Fibroblast of skin of abdomen (primary cell): ENCODE measurements around the gene IWS1.
"Not testable (repeated sequence)": the region's sequence is repeated elsewhere in the genome, so short reads cannot be mapped to it uniquely, and the experiment has no call there.

Source experiments
- DNase-seq: peaks from one replicate; pipeline ENCODE4 v3.0.0-alpha.2; 2013

The IWS1 gene

DNA sequence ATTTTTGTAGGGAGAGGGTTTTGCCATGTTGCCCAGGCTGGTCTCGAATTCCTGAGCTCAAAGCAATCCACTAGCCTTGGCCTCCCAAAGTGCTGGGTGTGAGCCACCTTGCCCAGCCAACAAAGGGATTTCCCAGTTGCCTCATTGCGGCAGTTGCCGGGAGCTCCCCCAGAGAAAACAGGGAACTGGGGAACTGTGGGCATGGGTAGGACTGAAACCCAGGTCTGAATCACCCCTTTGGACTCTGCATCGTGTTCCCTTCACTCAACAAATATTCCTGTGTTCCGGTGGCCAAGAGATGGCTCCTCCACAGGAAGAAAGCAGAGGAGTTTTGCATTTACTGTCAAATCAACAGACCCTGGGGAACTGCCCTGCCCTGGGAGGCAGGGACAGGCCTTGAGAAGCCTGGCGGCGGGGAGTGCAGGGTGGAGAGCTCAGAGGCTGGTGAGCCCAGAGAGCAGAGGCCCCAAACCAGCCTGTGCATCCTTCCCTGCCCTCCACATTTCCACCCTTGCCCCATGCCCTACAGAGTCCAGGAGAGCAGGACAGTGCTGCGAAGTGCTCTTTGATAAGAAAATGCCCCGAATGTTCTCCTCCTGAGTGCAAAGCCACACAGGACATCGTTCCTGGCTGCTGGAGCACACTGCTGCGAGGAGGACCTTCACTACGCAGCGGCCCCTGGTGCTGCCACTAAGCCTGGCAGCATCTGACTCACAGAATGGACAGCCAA, 34.1 kb upstream of the IWS1 start:
- no peak for DNase-seq

DNA sequence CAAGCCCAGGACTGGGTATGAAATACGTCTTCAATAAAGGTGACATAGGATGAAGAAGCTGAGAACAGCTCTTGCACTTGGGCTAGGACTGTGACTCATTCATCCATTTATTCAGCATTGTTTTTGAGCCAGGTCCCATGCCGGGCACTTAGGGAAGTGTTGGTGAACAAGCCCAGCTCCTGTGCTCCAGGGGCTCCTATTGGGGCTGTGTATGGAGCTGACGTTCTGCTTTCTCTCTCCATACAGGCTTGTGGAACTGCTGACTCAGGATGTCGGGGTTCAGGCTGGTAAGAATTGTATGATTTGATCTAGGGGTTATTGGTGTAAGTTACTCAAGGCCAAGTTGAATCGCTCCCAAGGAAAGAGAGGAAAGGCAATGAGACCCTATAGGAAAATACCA, 33.2 kb upstream of the IWS1 start:
- DNase-seq, result no peak

DNA sequence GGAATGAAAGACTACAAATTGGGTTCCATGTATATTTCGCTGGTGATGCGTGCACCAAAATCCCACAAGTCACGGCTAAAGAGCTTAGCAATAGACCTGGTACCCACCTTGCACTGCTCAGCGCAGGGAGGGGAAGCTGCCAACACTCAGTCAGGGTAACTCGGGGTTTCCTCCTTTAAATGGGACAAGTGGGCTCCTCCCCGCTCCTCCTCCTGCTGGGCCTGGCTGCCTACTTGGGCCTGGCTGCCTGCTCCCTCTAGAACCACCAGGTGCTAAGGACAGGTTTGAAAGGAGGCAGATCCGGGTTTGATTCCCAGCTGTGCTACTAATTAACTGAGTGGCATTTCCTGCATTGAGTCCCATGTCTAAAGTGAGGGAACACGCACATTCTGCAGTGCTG, 32.6 kb upstream of the IWS1 start:
- DNase-seq, result no peak

DNA sequence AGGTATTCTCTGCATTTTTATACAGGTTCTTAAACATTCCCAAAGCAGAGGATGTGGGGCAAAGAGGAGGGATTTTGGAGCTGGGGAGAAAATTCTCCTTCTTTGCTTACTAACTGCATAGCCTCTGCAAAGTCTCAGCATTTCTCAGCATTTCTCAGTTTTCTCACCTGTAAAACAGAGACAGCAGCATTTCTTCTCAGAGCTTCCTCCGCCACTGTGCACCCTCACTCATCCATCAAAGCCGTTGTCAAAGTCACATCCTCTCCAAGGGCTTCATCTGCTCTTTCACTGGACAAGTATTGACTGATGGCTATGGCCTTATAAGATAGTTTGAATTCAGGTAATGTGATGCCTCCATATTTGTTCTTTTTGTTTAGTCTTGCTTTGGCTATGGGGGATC, 26.6 kb upstream of the IWS1 start:
- no peak for DNase-seq

DNA sequence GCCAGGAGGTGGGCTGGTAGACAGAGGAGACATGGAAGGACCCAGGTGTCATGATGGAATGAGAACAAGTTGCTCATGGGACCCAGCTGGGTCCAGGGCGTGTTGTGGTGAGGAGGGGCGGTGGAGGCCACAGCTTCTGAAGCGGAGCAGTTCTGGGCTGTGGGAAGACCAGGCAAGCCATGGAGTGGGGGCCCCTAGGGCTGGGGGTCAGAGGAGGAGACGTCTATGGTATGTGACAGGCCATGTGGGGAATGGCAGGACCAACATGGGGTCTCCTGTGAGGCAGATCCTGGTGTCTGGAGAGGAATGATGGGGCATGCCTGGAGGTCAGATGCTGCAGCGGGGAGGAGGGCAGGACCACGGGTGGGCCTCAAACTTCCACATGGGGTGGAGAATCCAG, 26.0 kb upstream of the IWS1 start:
- no peak for DNase-seq

DNA sequence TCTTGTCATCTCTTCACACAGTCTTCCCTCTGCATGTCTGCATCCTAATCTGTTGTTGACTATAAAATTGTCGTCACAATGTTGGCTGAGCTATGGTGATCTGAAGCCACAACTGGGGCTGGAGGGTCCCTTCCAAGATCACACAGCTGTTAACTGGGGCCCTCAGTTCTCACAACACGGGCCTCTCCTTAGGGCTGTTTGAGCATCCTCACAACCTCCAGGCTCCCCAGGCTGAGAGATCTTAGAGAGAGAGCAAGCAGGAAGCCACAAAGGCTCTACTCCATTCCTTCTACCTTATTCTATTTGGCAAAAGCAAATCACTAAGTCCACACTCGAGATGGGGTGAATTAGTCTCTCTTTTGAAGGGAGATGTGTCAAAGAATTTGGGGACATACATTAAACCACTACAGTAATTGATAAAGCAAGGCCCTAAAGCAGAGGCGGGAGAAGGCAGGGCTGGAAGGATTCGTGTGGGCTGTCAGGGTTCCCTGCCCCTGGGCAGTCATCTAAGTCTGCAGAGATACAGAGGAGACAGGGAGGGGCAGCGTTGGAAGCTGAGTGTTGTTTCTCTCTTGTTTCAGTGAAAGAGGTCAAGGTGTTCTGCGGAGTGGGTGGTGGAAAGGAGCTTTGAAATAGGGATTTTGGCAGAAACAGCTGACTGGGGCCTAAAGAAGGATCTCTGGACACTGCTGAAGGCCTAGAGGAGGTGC, 25.1 kb upstream of the IWS1 start:
- DNase-seq, result no peak

DNA sequence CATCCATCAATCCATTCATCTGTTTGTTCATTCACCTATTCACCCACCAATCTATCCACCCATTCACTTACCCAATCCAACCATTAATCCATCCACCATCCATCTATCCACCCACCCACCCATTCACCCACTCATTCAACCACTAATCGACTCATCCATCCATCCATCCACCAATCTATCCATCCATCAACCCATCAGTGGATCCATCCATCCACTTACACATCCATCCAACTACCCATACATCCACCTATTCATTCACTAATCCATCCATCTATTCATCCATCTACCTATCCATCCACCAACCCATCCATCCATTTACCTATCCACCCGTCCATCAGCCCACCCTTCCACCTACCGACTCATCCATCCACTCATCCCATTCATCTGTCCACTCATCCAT, 20.5 kb upstream of the IWS1 start:
- DNase-seq, result no peak

DNA sequence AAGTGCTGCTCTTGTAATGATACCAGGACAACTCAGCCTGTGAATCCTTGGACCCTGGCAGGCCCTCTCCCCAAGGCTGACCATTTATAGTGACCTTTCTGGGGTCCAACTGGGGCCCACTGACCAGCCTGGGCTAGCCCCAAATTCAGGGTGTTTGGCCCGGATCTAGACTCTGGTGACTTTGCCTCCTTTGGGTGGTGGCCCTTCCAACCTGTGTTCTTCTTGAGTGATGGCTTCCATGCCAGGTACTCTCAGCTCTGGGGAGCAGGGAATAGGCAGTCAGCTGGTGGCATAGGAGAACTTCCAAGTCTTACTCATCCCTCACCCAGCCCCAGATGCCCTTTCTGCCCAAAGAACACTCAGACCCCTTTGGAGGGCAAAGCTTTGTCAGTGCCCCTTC, 19.5 kb upstream of the IWS1 start:
- DNase-seq, result no peak

DNA sequence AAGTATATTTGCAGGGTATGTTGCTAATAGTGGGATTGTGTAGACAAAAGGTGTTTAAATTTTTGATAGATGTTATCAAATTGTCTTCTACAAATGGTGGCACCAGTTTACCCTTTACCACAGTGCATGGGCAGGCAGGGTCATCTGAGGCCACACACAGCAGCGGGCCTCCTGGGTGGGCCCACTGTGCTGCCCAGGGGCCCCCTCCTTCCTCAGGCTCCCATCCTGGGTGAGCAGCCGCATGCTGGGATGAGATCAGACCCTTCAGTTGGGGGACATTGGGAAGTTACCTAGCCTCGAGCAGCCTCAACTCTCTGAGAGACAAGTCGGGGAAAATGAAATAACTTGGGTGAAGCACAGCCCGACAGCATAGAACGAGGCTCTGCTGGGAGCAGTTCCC, 18.9 kb upstream of the IWS1 start:
- no peak for DNase-seq

DNA sequence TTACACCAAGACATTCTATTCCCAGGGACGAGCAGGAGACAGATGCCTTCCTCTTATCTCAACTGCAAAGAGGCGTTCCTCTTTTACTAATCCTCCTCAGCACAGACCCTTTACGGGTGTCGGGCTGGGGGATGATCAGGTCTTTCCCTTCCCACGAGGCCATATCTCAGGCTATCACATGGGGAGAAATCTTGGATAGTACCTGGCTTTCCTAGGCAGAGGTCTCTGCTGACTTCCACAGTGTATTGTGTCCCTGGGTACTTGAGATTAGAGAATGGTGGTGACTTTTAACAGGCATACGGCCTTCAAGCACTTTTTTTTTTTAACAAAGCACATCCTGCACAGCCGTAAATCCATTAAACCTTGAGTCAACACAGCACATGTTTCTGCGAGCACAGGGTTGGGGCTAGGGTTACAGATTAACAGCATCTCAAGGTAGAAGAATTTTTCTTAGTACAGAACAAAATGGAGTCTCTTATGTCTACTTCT, 16.8 kb upstream of the IWS1 start:
- DNase-seq, result not testable (repeated sequence)

DNA sequence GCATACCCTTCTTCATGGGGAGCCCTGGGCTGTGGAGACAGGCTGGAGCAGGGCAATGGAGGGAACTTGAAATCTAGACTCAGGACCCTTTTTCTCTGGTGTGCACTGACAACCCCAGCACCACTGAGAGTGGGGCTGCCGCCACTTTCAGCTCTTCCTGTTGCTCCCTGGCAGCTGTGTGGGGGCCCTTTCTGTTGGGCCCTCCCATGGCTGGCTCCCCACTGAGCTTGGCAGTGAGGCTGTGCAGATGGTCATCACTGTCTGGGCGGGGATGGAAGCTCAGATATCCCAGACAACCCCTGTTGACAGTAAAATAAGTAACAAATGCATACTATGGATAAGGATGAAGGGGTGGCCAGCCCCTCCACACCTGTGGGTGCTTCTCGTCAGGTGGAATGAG, 15.9 kb upstream of the IWS1 start:
- DNase-seq, result no peak

DNA sequence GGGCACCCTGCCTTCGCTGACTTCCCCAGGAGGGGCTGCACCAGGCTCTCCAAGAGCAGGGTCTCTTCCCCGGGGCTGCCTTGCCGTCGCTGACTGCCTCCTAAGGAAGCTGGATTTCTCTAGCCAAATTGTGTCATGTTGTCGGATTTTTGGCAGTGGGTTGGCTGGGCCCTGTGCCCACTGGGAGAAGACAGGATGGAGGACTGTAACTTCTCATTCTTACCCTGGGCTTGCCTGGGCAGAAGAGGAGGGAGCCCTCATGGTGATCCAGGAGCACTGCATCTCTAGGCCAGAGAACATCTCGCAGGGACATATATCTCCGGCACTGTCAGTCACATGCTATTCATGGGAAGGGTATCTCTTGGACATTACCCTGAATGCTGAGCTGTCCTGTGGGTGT, 15.5 kb upstream of the IWS1 start:
- DNase-seq, result no peak

DNA sequence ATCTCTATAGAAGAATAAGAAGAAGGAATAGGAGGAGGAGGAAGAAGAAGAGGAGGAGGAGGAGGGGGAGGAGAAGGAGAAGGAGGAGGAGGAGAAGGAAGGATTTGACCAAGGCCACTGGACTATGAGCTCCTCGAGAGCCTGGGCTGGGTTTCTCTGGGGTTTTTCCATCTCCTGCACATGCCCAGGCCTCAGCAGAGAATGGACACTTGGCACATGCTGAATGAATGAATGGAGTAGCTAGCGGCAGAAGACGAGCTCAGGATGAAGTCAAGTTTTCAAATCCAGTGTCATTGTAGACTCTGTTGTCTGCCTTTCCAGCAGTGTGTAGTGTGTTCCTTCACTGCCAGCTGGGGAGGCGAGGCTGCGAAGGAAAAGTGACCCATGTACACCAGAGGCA, 11.4 kb upstream of the IWS1 start:
- DNase-seq, result no peak

DNA sequence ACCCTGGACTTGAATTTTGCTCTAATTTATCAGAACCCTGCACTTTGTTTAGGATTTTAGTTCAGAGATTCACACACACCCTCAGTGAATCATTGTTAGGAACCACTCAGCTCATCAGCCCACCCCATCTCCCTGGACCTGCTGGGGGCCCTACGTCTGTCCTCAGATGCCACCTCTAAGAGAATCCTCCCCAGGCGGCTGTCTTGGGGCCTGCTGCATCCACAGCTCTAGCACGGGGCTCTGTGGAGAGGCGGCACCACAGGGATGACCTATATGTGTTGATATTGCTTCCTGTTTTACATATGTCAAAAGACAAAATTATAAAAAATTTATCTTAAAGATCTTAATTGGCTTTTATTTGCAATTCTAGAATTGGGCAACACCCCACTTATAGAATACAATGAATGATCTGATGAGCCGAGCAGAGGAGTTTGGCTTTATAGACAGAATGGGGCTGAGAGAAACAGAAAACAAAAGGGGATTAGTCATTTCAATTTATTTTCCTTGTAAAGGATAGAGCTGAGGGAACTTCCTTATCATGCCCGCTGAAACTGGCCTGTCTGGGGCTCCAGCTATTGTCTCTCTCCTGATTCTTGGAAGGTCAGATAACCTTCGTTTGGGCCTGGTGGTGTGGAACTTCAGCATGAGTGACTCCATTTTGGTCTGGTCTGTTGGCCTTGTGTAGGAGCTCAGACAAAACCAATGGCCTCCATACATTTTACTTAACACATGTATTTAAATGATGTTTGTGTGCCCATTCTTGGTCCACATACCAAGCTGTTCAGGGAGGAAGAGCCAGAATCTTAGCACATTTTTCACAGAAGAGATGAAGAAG, 10.6 kb upstream of the IWS1 start:
- no peak for DNase-seq

DNA sequence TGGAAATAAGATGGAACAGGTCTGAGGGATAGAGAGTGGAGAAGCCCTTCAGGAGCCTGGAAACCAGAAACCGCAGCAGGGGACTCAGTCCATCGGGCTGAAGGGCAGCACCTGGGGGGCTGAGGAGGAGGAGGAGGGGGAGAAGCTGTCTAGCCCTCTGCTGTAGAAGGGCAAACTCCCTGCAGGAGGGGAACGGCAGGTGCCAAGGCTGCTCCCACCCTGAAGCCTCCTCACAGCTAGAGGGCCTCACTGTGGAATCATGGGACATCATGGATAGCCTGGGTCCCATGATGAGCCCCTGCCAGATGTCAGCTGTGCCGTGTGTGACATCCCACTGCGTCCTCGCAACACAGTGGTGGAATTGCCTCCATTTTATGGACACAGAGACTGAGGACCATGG, 9.6 kb upstream of the IWS1 start:
- no peak for DNase-seq

DNA sequence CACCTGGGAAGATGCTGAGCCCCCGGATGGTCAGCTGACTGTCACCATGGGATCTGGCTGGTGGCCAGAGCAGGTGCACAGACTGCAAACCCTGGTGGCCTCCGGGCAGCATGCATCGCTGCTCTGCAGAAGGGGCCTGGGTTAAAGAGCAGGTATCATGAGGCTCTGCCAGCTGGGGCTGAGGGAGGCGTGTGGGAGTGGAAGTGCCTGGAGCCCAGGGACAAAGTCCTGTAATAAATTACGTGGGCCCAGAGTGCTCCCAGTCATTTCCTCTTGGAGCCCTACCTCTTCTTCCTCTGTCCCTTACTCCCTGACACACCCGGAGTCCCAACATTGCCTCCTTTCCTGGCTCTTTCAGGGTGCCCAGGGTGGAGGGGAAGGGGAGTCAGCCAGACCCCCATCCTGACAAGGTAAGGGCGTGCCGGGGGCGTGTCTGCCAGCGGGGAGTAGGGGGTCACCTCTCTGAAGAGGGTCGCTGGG, 9.2 kb upstream of the IWS1 start, which contains the start of gene MYO7B:
Gene MYO7B, plus strand, starts transcription at position 262 of the 480 bp plus-strand sequence. CDS start 24,040 bp downstream, outside the sequence.
- no peak for DNase-seq

DNA sequence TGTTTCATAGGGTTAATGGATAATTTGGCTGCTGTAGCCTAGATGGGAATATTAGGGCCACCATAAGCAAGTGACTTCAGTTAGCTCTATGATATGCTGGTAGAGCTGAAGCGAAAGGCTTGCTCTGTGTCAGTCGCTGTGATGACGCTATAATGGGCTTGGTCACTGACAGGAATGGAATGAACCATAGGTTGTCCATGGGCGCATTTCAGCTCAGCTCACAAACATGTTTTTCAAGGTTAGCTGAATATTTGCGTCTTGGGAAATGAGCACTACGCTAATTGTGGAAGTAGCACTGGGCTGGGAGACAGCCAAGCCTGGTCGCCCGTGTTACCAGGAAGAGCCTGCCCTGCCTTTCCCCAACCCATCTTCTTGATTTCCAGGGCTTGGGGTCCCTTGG, 6.0 kb upstream of the IWS1 start:
- DNase-seq, result no peak

DNA sequence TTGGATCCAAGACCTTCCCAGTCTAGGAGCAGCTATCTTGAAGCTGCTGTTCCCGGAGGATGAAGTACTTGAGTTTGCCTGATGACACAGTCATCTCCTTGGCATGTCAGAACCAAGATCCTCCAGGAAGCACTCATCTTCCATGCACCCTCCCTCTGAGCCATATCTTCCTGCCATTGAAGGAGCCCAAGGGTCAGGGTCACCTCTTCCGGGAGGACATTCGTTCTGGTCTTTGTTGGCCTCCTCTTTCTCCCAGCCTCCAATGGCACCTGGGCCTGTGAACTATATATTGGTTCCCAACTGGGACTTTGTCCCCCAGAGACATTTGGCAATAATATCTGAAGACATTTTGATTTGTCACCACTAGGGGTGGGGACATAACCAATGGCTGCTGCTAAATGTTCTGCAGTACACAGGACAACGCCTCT, 4.9 kb upstream of the IWS1 start:
- no peak for DNase-seq

DNA sequence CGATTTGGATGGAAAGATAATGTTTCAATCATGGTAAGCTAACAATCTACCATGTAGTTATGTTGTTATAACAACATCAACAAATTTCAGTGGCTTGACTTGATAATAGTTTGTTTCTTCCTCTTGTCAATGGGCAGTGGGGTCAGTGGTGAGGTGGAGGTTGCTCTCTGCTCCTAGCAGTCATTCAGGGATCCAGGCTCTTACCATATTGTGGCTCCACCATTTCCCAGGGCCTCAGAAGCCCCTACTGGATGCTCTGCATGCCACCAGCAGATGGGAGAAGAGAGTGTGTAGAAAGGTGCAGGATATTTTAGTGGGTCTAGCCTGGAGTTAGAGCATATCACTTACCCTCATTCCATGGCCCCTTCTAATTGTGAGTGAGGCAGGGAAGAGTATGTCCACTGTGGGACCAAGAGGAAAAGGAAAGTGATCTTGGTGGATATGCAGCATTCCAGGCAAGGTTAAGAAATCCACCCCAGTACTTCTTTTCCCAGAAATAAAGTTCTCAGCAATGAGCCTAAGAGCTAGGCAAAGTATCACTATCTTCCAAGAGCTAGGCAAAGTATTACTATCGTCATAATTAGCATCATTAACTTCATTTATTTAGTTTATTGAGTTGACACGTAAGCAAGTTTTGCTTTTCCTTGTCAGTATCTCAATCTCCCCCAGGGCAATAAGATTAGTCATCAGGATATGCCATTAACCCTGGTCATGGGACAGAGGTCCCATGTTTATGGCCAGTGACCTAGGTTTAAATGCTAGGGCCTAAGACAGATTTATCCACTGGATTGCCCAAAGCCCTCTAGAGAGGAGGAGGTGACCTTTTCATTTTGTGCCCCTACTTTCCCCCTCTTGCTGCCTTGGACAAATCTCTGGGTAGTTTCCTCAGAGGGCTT, 4.2 kb upstream of the IWS1 start:
- DNase-seq, result no peak

DNA sequence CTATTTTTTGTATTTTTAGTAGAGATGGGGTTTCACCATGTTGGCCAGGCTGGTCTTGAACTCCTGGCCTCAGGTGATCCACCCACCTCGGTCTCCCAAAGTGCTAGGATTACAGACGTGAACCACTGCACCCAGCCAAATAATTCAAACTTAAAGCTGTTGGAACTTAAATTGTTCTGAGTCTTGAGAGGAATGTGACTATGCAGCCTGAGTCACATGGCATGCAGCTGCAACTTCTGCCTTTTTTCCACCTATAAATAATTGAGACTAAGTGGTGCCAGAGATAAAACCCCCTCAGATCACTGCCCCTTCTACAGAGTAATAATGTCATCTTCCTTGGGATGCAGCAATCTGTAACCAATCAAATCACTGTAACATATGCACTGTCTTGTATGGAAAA, 3.1 kb upstream of the IWS1 start:
- peak; percentile 28 for DNase-seq

DNA sequence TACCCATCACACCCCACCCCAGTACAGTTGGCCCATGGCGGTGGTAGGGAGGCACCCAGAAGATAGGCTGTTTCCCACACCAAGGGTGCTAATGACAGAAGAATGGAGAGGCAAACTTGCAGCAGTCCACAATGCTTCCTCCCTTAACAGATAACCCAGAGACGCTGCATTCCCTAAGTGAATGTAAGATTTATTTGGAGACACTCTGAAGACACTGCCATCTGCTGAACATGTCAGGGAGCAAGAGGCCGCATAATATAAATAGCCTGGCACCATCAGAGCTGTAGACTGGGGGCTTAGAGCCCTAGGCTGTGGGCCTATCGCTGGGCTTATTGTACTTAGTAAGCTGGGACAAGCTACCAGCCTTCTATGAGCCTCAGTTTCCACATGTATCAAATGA, 2.2 kb upstream of the IWS1 start:
- no peak for DNase-seq
